Activated CD8-positive, alpha-beta memory T cell treated with anti-CD3 and anti-CD28 coated beads for 1 hour (primary cell): ENCODE results near the gene NME7.
"Not testable (repeated sequence)": the region's sequence is repeated elsewhere in the genome, so short reads cannot be mapped to it uniquely, and the experiment has no call there.

Source experiments
- DNase-seq, 2 donors: peaks; one replicate each; pipeline ENCODE4 v3.0.0-alpha.2; 2020; ENCODE audit warnings: low read depth in 1 of 2; ENCODE audit errors: extremely low read depth in 1 of 2

NME7 gene

DNA sequence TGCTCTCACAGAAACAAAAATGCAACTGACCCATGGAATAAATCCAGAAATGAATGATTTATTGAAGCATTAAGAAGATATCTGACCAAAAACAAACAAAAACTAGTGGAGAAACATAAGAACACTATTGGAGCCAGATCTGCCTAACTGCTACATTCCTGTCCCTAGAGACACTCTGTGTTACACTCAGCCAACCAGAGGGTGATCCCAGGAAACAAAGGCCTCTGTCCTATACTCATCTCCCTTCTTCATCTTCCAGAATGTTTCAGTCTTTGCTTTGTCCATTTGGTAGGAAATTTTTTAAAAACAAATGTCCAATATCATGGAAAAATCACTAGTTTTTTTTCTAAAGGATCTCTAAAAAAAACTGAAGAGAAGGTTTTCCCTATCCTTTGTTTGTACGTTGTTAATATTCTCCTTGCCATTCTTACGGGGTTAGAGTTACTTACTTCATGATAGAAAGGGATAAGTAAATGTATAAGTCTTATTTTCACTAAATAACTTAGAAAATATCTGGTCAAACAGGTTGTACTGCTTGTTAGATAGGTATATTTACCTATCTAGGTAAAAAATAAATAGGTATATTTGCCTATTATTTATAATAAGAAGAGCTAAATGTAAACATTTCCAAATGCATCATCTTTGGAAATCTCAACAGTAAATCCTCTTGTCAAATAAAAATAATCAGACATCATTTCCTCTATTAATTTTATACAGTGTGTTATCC, 59.1 kb downstream of the NME7 start:
- DNase-seq: no peak

DNA sequence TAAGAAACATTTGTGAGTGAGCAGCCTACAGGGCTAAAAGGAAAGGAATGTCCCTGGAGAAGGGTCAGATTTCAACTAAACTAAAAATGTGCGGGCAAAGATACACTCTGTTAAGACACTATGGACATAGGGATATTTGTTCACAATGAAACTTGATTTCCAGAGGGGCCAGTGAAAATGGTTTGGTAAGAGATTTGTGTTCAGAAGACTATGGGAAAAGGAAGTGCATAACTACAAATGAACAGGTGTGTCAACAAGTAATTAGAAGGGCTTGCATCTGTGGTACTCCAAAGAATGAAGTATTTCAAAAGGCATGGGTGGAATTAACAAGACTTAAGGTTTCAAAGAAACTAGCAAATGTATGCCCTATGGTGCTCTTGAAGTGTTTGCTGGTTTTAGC, 60.4 kb downstream of the NME7 start:
- no peak for DNase-seq

DNA sequence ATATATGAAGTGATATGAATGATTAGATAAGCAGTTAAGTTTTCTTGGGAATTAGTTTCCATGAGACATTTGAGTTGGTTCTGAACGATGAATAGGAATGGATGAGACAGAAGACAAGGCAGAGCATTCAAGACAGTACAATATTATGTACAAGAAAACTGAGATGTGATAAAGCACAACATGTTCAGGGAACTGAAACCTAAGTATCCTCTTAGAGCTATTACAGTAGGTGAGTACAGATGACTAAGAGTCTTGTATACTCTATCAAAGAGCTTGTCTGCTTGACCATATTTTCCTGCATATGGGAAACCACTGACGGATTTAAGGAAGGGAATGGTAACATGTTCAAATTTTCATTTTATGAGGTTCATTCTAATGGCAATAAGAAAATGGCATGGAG, 61.6 kb downstream of the NME7 start:
- no peak for DNase-seq

DNA sequence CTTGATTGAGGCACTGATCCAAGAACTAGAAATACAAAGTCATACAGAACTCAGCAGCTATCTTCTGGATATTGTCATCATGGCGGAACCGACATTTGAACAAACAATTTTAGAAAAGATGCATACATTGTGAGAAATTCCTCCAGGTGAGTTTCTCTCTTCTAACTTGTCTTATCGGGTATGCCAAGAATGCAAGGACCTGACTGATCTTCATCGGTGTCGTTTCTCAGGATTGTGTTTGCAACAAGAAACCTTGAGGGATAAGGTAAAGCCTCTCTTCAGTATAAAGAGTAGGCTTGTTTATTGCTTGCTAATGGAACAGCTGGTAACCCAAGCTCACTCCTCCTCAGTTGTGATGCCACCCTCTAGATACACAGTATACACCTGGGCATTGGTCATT, 62.2 kb downstream of the NME7 start:
- DNase-seq: no peak

GRCh38 chr1:169300854-169301253, 66.7 kb downstream of the NME7 start:
- DNase-seq: no peak

DNA sequence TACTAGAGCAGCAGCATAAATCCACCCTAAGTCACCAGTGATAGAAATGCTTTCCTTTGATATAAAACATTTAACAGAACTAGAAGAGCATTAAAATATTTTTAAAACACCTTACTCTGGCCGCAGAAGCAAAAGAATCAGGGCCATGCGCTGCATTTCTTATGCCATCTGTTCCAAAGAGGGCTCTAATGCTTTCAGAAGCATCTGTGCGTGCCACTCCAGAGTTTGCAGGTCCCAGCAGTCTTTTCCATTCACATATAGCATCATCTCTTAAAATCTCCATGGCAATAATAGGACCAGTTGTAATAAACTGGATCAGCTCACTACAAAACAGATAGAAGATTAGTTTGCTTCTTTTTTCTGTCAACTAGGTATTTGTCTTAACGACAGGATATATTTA, 69.2 kb downstream of the NME7 start:
- no peak for DNase-seq

DNA sequence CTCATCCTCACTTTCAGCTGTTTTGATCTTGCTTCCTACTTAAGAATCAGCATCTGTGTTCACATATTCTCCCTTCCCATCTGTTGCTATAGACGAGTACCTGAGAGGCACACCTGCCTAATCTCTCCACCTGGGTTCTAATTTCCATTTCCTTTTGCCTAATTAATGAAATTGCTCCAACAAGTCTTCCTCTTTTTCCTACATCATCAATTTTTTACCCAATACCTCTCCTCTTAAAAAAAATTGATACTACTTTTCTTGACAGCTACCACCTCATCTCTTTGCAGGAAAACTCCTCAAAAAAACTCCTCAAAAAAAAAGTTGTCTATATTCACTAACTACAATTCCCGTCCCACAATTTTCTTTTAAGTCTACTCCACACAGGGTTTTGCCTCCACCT, 71.8 kb downstream of the NME7 start:
- DNase-seq: no peak

DNA sequence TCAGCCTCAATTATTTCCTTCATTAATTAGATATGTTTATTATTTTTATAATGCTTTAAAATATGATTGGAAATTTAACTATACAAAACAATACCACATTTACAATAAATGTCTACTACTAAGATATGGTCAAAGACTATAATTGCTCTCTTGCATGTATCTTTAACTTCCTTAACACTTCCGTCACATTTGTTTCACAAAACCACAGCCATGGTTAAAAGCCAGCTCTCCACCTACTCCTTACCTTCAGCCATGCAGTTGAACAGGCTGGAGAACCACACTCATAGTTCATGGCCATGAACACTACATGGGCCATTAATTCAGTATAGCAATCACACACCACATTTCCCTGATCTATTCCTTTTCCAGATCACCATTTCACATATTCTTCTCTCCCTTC, 72.2 kb downstream of the NME7 start:
- no peak for DNase-seq

- DNase-seq: no peak
Observed at GRCh38 chr1:169289016-169289415, 78.6 kb downstream of the NME7 start.

GRCh38 chr1:169288011-169288414, 79.6 kb downstream of the NME7 start:
- no peak for DNase-seq

GRCh38 chr1:169287280-169287679, 80.3 kb downstream of the NME7 start:
- no peak for DNase-seq

DNA sequence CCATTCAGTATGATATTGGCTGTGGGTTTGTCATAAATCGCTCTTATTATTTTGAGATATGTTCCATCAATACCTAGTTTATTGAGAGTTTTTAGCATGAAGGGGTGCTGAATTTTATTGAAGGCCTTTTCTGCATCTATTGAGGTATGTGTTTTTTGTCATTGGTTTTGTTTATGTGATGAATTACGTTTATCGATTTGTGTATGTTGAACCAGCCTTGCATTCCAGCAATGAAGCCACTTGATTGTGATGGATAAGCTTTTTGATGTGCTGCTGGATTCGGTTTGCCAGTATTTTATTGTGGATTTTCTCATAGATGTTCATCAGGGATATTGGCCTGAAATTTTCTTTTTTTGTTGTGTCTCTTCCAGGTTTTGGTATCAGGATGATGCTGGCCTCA, 86.0 kb downstream of the NME7 start:
- DNase-seq: not testable (repeated sequence)

DNA sequence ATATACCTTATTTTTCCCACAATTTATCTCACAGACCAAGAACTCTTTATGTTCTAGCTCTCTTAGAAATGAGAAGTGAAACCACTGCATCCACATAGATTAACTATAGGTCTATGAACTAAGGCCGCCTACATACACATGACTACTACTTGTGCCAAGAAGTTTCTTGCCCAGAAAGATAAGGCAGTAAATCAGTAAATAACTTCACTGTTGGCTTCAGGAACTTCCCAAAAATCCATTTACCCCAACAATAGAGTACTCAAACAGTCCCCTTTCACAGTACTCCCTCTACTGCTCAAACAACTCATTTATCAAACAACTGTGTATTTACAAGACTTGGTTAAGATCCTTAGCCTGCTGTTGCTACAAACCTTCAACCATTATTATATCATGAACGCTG, 96.5 kb downstream of the NME7 start:
- DNase-seq: no peak

DNA sequence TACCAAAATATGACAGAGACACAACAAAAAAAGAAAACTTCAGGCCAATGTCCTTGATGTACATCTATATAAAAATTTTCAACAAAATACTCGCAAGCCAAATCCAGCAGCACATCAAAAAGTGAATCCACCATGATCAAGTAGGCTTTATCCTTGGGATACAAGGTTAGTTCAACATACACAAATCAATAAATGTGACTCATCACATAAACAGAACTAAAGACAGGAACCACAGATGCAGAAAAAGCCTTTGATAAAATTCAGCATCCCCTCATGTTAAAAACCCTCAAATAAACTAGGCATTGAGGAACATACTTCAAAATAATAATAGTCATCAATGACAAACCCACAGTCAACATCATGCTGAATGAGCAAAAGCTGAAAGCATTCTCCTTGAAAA, 101.5 kb downstream of the NME7 start:
- no peak for DNase-seq

DNA sequence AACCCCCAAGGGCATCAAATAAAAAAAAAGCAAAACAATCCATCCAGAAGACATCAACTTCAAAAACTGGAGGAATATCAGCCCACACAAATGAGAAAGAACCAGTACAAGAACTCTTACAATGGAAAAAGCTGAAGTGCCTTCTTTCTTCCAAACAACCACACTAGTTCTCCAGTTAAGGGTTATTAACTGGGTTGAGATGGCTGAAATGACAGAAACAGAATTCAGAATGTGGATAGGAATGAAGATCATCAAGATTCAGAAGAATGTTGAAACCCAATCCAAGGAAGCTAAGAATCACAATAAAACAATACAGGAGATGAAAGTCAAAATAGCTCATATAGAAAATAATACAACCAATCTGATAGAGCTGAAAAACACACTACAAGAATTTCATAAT, 104.5 kb downstream of the NME7 start:
- DNase-seq: no peak

- DNase-seq: no peak
Observed at GRCh38 chr1:169261884-169262283, 105.7 kb downstream of the NME7 start.

DNA sequence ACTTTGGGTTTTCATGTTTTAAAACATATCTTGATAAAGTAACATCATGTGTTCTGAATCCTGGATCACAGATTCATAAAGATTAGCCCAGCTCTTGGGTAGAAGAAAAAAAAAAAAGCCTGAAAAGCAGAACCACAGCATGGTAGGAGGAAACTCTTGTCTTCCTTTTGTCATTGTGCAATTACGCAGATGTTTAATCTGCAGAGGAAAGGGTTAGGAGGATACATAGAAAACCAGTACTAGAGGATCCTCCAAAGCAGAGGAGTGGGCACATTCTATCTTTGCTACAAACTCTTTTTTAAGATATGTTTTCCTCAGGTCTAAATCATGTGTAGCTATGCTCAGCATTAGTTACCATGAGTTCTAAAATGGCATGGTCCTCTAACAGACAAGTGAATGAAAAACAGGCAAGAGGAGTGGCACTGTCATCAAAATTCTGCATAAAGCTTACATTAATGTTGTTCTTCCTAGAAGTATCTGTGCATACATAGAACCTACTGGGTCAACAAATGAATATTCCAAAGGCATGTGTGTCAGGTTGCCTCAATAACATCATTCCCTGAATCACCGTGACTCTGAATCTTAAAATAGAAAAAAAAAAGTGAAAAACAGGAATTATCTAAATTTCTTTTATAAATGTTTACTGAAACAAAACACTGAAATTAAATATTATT, 107.0 kb downstream of the NME7 start:
- no peak for DNase-seq

DNA sequence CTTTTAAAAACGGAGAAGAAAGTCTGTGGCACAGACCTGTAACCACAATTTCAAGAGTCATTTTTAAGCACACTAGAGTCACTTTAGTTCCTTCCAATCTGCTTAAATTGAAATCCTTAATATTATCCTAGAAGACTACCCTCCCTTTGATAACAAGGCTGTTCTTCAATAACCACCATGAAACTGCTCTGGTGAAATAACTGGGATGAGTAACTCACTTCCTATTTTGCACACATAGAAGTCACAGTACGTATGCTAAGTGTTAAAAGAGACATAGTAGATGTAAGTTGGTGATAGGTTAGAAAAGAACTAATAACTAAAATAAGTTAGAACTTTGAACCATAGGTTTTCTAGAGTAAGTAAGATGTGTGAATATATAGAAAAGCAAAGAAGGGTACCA, 107.8 kb downstream of the NME7 start:
- no peak for DNase-seq

- DNase-seq: no peak
Observed at GRCh38 chr1:169250795-169251194, 116.8 kb downstream of the NME7 start.

DNA sequence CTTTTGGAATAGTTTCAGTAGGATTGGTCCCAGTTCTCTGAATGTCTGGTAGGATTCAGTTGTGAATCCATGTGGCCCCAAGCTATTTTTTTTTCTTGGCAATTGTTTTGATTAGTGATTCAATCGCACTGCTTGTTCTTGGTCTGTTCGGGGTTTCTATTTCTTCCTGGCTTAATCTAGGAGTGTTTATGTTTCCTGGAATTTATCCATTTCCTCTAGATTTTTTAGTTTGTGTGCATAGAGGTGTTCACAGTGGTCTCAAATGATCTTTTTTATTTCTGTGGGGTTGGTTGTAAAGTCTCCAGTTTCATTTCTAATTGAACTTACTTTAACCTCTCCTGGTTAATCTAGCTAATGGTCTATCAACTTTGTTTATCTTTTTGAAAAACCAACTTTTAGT, 117.6 kb downstream of the NME7 start:
- DNase-seq: no peak

DNA sequence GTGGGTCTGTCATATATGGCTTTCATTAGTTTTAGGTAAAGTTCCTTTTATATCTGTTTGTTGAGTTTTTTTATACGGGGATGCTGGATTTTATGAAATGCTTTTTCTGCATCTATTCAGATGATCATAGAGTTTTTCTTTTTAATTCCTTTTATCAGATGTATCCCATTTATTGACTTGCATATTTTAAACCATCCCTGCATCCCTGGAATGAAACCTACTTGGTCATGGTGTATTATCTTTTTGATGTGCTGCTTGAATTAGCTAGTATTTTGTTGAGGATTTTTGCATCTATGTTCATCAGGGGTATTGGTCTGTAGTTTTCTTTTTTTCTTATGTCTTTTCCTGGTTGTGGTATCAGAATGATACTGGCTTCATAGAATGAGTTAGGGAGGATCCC, 118.0 kb downstream of the NME7 start:
- DNase-seq: no peak

DNA sequence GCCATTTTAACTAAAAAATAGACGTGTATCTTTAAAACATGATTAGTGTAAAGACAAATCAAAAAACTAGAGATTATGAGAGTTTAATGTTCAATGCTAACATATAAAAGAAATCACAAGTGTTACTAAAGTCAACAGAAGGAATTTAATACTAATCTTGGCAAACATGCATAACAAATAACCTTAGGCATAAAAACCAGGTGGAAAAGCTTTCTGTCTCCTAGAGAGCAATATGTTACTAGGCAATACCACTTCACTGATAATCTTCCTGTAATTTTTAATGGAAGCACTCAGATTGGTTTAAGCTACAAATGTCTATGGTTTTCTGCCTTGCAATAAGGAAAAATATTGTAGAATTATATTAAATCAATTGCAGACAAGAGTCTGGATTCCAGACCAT, 121.9 kb downstream of the NME7 start:
- DNase-seq: no peak
